Ammon's horn (tissue), 1 donor: ENCODE results near the gene SCUBE3.
A peak's percentile ranks its signal among the peaks of the same experiment; 100 is the strongest.

Experiments
- DNase-seq: peaks from one replicate; pipeline ENCODE4 v3.0.0-alpha.2; 2016; ENCODE audit warnings: low spot score

SCUBE3 gene

DNA sequence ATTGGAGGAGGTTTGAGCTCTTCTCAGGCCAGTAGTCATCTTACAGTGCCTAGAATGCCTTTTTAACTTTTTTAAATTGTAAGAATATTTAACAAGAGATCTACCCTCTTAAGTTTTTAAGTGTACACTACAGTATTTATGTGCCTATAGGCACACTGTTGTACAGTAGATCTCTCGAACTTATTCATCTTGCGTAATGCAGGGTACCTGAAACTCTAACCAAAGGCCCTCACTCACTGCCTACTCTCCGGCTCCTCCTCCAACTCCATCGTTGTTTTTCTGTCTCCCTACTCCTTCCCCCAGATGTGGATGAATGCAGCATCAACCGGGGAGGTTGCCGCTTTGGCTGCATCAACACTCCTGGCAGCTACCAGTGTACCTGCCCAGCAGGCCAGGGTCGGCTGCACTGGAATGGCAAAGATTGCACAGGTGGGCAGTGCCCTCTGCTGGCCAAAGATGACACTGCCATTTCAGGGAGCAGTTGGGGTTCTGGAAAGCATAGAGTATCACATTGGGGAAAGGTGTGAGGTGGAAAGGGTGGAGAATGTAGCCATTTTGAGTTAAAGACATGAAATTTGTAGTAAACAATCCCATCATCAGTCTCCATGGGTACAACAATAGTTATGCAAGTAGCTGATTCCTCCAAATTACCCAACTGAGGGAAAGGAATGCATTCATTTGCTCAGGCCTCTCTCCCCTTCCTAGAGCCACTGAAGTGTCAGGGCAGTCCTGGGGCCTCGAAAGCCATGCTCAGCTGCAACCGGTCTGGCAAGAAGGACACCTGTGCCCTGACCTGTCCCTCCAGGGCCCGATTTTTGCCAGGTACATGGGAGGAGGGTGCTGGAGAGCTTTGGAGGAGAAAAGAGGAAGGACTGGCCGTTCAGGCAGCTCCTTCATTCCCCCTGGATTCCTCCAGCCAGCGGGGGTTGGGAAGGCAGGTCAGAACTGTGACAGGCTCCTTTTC lies 27.4 kb downstream of the SCUBE3 start:
- peak; percentile 77 for DNase-seq

DNA sequence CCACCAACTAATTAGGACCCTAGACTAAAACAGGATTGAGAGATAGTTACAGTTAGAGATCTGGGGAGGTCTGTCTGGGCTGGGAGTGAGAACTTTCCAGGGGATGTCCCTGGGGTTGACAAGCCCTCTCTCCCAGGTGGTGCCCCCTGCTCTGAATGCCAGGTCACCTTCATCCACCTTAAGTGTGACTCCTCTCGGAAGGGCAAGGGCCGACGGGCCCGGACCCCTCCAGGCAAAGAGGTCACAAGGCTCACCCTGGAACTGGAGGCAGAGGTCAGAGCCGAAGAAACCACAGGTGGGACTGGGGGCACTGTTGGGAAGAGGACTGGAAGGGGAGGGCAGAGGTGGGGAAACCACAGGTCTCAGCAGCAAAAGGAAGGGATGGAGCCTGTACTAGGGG lies 28.7 kb downstream of the SCUBE3 start:
- DNase-seq: no peak

DNA sequence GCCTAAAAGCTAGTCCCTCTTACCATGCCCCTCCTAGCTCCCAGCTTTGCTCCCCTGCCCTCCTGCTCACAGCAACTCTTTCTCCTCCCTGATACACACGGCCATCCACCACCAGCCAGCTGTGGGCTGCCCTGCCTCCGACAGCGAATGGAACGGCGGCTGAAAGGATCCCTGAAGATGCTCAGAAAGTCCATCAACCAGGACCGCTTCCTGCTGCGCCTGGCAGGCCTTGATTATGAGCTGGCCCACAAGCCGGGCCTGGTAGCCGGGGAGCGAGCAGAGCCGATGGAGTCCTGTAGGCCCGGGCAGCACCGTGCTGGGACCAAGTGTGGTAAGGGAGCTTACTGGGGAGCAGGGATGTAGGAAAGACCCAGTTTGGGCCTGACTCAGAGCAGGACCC lies 29.1 kb downstream of the SCUBE3 start:
- DNase-seq: no peak

- DNase-seq: no peak
Measured at GRCh38 chr6:35243386-35243958, 29.7 kb downstream of the SCUBE3 start.

GRCh38 chr6:35244551-35244950 lies 30.8 kb downstream of the SCUBE3 start:
- no peak for DNase-seq

DNA sequence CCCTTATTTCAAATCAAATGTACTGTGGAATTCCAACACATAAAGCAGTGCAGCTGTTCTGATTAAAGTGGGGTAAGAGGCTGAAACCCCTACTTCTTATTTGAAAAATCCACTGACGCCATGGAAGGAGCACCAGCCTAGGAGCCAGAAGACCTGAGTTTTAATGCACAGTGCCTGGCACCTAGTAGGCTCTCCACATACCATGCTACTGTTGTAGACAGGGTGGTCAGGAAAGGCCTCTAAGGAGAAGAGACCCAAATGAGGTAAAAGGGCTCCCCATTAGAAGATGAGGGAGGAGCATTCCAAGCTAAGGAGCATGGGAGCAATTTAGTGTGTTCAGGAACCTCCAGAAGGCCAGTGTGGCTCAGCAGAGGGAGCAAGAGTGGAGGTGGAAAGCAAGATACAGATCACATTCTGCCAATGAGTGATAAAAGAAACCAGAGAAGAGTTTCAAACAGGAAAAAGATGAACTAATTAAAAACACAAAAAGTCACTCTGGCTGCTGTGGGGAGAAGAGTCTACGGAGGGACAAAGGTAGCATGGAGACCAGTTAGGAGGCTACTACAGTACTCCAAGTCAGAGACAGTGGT lies 34.0 kb downstream of the SCUBE3 start:
- DNase-seq: no peak

- no peak for DNase-seq
Measured at GRCh38 chr6:35248300-35248699, 34.5 kb downstream of the SCUBE3 start.

DNA sequence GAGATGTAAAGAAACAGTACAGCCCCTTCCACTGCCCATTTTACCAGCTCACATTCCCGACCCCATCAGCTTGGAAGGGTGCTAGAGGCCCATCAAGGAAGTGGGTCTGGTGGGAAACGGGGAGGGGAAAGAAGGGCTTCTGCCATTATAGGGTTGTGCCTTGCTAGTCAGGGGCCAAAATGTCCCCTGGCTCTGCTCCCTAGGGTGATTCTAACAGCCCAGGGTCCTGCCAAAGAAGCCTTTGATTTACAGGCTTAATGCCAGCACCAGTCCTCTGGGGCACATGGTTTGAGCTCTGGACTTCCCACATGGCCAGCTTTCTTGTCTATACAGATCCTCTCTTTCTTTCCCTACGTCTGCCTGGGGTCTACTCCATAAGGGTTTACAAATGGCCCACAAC lies 35.2 kb downstream of the SCUBE3 start:
- no peak for DNase-seq

- DNase-seq: no peak
Measured at GRCh38 chr6:35251949-35252348, 38.2 kb downstream of the SCUBE3 start.

DNA sequence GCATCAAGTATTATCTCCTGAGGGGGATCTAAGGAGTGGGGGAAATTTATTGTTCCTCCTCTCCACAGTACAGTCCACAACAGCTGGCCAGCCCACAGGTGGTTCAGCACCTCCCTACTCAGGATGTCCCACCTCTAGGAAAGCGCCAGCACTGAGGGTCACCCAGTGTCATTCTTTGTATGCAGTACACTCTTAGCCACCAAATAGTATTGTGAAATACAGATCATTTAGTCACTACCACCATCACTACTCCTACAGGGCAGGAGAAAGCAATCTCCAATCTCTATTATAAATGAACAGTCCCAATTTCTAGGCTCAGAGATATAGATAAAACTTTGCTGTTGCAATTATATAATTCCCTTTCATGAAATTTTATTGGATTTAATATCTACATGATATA lies 39.5 kb downstream of the SCUBE3 start:
- DNase-seq: no peak

DNA sequence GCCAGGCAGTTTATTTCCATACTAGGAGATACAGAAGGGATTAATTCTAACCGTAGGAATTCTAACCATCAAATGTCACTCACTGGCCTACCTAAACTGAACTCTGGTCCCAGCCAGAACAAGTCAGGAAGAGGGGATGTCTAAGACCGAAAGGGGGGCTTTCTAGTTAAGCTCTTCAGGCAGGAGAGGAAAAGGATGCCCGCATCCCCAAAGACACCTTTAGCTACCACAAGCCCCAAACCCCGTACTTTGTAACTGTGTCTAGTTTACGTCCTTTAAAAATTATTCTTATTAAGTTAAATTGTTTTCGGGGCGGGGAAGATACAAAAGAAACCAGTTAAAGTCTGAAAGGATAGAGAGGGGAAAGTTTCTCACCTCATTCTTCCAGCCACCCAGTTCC lies 44.6 kb downstream of the SCUBE3 start:
- DNase-seq: no peak

DNA sequence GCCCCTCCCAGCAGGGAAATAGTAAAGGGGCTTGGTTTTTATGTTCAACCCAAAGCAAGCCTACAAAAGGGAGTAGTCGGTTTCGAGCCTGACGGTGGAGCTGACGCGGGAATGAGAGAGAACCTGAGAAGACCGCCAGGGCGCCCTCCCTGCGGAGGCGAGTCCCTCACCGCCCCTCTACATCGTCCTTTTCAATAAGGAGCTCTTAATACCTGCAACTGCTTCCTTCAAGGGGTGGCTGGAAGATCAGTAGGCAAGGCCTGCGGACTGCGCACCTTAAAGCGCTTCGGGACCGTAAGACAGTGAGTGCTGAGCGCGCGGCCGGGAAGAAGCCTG lies 45.1 kb downstream of the SCUBE3 start:
- no peak for DNase-seq

DNA sequence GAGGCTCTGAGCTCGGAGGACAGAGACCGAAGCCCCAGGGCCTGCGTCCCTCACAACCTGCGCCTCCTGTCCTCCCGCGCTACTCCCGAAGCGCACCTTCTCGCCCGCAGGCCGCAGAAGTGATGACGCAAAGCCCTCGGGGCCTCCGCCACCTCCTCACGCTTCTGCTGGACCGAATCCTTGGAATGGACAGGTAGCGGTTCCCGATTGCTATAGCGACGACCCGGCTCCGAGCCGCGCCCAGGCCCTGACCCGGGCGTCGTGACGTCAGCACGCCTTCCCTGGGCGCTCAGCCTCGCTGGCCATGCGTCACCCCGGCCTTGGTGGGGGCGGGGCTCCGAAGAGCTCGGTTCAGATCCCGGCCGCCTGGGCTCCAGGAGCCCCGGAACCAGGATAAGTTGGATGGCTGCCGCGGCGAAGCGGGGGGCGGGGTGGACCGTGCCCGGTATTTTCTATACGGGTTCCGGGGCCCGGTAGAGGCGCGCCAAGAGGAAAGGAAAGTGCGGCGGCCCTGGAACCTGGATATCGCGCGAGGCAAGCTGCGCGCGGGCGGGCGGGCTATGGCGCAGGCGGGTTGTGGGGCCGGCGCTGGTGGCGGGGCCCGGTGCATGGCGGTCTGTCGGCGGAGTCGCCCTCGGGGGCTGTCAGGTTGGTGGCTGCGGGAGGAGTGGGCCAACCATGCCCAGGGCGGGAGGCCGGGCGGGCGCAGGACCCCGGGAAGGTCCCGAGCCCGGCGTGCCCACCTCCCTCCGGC lies 45.6 kb downstream of the SCUBE3 start, which contains the start of gene ZNF76:
ZNF76 (plus strand) TSS at position 542 of the 754 bp plus-strand sequence. CDS start 21,417 bp downstream, outside the sequence.
- peak; percentile 98 for DNase-seq

- peak; percentile 39 for DNase-seq
Measured at GRCh38 chr6:35259948-35260590, 46.3 kb downstream of the SCUBE3 start.

DNA sequence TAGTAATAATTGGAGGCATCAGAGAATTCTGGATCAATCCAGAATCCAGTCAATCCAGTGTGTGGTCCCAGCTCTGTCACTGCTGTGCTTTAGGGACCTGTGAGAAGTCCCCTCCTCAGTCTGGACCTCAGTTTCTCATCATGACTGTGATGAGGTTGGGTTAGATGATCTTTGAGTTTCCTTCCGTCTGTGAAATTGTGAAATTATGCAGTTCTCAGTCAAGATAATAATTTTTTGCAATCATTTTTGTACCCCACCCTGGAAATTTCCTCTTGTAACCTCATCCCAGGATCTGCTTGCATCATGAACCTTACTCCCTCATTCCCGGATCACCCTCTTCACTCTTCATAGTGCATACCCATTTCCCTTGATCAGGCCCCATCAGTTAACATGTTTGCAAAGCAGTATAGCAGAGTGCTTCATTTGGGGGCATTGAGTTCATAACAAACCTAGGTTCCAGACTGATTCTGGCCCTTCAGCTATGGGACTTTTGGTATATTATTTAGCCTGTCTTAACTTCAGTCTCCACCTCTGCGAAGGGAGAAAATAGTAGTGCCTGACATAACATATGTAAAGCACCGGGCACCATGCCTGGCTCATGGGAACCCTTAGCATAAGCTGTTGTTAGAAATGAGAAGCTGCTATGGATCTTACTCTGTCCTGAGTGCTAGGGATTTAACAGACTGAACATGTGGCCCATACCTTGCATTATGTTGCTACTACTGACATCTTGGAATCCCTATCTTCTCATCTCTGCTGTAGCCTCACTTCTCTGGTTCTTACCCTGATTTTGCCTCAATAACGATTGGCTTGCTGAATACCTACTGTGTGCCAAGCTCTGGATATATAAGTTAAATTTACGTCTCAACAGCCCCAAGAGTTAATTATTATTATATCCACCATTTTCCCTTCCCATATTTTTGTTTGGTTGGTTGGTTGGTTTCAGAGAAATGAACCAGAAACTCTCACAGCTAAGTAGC lies 47.1 kb downstream of the SCUBE3 start:
- no peak for DNase-seq

DNA sequence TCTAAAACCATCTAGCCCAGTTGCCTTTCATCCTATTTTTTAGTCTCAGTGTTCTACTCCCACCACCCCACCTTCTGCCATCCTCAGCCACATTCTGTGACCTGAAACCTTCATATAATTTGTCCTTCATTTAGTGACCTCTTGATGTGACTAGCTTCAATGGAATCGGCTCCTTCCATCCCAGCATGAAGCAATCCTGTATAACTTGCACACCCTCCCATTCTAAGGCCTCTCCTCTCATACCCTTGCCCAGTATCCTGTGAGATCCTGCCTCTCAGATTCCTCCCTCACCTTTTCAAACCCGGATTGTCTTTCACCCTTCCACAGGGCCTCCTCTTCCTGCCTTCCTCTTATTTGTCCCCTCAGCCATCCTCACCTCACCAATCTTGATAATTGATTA lies 48.8 kb downstream of the SCUBE3 start:
- DNase-seq: no peak

GRCh38 chr6:35264550-35265274 lies 51.0 kb downstream of the SCUBE3 start:
- no peak for DNase-seq

DNA sequence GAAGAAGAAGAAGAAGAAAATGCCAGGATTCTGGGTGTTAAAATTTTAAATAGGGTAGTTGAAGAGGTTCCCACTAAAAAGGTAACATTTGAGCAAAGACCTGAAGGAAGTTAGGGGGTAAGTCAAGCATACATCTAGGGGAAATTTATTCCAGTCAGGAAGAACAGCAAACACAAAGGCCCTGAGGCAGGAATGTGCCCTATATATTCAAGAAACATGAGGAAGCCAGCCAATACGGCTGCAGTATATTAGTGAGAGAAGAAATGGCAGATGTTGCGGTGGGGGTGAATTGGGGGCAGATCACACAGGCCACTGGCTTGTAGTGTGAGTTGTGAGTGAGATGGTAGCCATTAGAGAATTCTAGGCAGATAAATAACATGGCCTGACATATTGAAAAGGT lies 51.8 kb downstream of the SCUBE3 start:
- DNase-seq: no peak

- no peak for DNase-seq
Measured at GRCh38 chr6:35267446-35267845, 53.7 kb downstream of the SCUBE3 start.

DNA sequence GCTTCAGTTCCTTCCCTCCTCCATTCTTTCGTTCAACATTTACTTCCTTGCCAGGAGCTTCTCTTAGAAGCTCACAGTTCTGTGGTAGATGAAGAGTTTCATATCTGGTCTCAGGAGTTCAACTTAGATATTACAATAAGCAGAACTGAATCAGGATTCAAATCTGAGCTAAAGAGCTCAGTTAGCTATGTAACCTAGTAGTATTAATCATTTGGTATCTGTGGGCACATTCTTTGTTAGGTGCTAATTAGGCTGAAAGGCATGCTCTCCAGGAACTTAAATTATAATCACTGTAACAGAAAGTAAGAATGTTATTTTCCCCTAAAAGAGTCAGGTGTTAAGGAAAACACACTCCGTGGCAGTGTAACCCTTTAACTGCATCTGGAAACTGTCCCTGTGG lies 54.1 kb downstream of the SCUBE3 start:
- no peak for DNase-seq
